Measurements from ENCODE around the gene PACSIN3. TPM values are rescaled to one million over a fixed set of nuclear protein-coding genes. Genes with fewer than 3 reads are reported as not detected.
"Not testable (repeated sequence)": the region's sequence is repeated elsewhere in the genome, so short reads cannot be mapped to it uniquely, and the experiment has no call there.

The PACSIN3 gene
- polyA plus RNA-seq (2013, experiment 1 of 2; ENCODE audit: insufficient read length) = 82.7 TPM
- 66.3 TPM for polyA plus RNA-seq (2013, experiment 2 of 2; ENCODE audit: insufficient read length)

DNA sequence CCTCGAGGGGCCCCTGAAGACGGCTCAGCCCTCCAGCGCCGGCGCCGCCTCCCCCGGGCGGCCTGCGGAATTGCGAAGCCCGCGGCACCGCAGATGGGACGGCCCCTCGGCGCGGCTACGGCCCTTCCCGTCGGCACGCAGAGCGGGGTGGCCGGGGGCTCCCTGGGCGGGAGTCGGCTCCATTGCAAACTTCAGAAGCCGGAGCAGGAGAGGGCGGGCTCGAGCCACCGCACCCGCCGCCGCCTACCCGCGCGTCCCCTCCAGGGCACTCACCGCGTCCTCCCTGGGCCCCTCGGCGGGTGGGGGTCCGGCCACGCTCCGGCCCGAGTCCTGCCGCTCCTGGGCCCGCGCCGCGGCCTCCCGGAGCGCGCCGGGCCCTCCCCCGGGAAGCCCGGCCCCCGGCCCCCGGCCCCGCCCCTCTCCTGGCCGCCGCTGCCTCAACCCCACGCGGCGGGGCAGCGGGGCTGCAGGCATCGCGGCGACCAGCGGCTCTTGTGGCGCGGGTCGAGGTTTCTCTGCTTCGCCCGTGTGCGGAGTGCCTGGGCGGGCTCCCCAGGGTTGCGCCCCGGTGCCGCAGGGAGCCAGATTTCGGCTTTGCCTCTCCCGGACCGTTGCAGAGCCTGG lies at the start of gene PACSIN3:
Gene PACSIN3 (minus strand): TSS at position 359 of the 624 bp plus-strand sequence. CDS start 3,707 bp downstream, outside the sequence.
- peak; percentile 66 for DNase-seq

DNA sequence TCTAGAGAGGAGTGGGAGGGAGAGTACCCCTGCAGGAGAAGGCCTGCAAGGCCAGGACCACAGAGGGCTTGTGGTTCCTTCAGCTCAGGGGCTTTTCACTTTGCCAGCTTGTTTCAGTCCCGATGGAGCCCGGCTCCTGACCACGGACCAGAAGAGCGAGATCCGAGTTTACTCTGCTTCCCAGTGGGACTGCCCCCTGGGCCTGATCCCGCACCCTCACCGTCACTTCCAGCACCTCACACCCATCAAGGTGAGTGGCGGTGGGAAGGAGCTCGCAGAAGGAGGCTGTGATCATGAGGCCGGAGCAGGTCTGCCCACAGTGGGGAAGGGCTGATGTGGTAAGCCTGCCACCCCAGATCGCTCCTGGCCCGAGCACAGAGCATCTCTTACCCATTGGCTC lies 48.9 kb upstream of the PACSIN3 start:
- DNase-seq = no peak

DNA sequence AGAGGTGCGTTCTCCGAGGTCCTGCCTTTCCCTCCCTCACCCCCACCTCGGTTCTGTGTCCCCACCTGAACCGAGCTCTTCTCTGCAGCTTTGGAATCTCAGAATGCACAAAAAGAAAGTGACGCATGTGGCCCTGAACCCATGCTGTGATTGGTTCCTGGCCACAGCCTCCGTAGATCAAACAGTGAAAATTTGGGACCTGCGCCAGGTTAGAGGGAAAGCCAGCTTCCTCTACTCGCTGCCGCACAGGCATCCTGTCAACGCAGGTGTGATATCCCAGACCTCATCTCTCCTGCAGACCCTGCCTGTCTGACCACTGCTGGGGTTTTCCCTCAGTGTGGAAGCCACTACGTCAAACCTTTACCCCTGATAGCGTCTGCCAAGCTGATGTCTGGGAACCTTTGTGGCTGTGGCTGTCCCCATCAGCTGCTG lies 48.5 kb upstream of the PACSIN3 start:
- DNase-seq = peak; percentile 55

DNA sequence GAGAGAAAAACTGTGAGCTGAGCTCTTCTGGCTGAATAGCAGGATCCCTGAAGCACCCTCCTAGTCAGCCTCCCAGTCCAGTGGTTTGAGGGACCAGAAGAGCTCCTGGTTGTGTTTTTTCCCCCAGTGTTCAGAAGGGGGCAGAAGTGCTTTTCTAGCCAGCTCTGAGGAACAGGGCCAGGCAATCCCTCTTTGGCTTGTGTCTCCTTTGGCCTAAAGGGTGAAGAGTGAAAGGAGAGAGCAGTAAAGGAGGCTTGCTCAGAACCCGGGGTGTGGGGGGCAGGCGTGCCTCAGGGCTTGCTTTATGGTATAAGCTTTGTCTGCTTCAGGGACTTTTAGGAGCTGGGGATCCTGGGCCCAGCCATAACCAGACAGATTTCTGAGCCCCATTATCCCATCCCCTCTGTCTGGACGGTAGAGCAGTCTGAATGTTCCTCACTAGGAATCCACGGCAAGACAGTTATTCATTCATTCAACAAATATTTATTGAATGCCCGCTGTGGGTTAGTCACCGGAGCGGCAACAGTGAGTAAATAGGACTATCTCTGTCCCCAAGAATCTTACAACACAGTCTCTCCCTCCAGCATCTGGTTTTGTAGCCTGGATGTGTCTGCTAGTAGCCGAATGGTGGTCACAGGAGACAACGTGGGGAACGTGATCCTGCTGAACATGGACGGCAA lies 47.9 kb upstream of the PACSIN3 start:
- peak; percentile 87 for DNase-seq

DNA sequence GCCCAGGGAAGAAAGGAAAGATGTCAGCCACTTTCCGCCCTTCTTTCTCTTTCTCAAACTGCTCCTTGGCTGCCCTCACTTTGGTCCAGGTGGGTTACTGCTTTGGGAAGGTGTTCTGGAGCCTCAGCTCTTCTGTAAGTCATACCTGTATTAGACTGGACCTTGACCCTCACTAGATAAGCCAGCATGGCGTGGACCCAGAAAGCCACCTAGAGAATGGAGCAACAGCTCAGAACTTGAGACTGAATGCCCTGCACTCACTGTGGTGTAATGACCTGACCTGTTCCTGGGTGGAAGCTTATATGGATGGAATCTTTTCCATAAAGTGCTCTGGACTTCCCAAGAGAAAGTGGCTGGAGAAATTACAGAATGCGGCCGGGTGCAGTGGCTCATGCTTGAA lies 46.8 kb upstream of the PACSIN3 start:
- DNase-seq = no peak

DNA sequence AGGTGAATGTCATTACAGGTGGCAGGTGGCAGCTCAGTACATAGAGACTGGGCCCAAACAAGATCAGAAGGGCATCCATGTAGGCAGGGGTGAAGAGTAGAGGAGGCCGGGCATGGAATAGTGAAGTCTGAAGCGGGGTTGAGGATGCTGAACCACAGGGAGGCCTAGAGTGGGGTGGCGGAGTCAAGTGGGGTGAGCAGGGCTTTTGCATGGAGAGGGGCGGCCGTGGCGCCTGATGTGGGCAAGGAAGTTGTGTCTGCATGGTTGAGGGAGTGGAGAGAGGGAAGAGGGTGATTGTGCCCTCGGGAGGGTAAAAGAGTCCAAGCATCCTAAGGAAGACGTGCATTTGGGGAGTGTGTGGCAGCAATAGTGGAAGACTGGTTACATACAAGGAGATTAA lies 42.9 kb upstream of the PACSIN3 start:
- DNase-seq = no peak

DNA sequence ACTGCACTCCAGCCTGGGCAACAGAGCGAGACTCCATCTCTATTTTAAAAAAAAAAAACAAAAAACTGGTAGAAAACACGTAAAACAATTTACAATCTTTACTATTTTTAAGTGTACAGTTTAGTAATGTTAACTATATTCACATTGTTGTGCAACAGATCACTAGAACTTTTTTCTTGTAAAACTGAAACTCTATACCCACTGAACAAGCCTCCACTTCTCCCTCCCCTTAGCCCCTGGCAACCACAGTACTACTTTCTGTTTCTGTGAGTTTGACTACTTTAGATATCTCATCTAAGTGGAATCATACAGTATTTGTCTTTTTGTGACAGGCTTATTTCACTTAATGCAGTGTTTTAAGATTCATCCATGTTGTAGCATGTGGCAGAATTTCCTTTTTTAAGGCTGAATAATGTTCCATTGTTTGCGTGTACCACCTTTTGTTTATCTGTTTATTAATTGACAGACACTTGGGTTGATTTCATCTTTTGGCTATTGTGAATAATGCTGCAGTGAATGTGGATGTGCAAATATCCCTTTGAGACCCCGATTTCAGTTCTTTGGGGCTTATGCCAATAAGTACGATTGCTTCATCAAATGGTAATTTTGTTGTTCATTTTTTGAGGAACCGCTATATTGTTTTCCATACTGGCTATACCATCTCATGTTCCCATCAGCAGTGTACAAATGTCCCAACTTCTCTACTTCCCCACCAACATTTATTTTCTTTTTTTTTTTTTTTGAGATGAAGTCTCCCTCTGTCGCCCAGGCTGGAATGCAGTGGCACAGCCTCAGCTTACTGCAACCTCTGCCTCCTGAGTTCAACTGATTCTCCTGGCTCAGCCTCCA lies 39.5 kb upstream of the PACSIN3 start:
- DNase-seq = no peak

DNA sequence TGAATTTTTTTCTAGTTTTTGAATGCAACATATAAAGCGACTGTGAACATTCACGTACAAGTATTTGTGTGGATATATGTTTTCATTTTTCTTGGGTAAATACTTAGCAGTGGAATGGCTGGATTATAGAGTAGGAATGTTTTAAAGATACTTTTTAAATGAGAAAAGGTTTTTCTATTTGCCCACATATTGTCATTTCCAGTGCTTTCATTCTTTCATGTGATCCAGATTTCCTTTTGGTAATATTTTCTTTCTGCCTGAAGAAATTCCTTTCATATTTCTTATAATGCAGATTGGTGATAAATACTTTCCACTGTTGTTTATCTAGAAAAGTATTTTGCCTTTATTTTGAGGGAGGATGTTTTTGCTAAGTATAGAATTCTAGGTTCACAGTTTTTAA lies 36.5 kb upstream of the PACSIN3 start:
- peak; percentile 75 for DNase-seq

DNA sequence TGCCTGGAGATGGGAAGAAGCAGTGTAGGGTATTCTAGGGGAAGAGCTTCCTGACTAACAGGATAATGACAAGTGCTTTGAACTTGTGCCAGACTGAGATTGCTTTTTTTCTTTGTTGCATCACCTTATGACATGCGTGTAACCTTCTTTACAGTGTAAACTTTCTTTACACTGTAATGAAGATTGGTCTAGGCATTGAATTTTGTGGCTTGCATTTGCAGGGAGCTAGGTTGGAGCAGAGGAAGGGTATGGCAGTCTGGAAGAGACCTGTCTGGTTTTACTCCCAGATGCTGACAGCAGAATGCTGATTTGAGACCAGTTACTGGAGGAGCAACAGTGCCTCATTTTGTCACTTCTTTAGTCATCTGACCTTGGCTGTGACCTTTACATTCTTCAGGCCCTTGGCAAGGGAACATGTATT lies 34.2 kb upstream of the PACSIN3 start:
- peak; percentile 76 for DNase-seq

DNA sequence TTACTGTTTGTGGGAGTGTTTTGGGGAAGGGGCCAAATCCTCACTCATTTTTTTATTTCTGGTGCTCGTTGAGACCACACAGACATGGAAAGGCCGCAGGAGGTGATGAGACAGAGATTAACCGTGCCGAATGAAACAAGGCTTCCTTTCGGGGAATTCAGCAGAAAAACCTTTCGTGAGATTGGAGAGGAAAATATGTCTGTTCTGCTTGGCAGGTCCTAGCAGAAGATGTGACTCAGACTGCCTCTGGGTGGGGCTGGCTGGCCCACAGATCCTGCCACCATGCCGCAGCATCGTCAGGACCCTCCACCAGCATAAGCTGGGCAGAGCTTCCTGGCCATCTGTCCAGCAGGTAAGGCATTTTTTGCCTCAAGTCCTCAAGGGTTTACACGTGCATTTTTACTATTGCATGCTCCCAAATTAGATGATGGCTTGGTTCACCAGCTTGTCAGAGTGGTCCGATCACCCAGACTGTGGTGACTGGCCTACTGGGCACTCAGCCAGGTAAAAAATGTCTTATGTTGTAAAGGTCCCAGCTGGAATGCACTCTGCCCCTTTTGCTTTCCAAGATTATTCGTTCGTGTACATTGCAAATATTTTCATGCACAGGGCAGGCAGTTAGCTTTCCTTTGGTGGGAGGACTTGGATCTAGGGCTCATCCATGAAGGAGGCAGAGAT lies 30.0 kb upstream of the PACSIN3 start:
- peak; percentile 94 for DNase-seq

DNA sequence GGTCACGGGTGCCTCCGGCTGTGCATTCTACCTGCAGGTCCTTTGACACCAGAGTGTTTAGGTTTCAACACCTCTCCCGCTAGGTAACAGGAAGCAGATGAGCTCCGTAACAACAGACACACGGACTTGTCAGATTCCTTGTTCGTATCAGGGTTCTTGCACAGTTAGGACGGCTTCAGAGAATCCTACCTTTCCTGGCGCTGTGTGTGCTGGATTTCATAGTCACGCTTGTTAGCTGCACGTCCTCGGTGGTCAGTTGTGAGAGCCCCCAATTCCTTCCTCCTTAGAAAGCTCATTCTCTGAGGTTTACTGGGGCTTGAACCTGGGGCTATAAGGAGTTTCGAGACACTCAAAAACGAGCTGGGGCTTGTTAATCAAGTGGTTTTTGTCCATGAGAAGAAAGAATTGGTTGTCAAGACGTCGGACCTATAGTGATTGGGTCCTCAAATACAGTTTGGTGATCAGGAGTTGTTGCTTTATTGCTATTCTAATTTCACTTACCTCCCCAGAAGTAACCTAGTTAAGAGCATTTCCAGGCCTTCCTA lies 29.2 kb upstream of the PACSIN3 start:
- DNase-seq = no peak

DNA sequence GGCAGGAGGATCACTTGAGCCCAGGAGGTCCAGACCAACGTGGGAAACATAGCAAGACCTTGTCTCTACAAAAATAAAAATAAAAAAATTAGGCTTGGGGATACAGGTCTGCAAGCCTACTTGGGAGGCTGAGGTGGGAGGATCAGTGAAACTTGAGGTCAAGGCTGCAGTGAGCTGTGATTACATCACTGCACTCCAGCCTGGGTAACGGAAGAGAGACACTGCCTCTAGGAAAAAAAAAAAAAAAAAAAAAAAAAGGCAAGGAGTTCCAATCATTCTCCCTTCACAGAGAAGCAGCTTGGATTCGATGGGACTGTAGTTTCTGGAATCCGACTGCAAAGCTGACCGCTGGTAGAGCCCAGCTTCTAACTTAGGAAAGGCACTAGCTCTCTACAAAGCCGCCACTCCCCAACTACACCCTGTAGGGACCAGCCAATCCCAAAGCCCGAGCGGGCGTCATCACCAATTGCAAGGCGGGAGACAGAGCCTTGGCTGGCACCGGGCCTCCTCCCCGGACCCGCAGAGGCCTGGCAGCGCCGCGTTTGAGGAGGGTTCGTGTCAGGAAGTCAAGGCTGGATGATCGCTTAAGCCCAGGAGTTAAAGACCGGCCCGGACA lies 27.8 kb upstream of the PACSIN3 start:
- DNase-seq = peak; percentile 92

DNA sequence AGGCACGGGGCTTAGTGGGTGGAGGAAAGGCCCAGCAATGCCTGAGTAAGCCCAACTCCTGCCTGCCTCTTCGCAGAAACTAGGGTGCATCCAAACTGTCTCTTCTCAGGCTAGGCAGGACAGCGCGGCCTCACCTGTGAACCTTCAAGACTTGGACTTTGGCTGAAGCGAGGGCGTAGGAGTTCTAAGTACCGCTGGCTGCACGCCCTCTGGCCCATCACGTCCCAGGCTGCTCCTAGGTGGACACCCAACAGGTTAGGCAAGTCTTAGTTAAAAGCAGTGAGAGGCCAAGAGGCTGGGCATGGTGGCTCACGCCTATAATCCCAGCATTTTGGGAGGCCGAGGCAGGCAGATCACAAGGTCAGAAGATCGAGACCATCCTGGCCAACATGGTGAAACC lies 26.7 kb upstream of the PACSIN3 start:
- no peak for DNase-seq

DNA sequence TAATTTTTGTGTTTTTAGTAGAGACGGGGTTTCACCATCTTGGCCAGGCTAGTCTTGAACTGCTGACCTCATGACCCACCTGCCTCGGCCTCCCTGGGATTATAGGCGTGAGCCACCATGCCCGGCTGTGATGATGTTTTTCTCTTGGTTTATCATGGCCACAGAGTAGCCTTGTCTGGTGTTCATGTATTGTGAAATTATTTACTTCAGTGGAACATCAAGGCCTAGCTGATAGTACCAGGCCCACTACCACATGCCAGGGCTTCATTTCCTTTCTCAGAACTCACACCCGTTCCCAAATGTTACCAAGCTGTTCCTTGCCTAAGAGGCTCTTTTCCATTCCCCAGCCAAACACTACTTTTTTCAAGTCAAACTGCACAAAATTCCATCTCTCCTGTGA lies 22.4 kb upstream of the PACSIN3 start:
- no peak for DNase-seq

DNA sequence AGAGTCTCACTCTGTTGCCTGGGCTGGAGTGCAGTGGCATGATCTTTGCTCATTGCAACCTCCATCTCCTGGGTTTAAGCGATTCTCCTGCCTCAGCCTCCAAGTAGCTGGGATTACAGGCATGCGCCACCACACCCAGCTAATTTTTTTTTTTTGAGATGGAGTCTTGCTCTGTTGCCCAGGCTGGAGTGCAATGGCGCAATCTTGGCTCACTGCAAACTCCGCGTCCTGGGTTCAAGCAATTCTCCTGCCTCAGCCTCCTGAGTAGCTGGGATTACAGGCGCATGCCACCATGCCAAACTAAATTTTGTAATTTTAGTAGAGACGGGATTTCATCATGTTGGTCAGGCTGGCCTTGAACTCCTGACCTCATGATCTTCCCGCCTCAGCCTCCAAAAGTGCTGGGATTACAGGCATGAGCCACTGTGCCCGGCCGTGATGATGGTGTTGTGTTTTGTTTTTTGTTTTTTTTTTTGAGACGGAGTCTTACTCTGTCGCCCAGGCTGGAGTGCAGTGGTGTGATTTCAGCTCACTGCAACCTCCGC lies 21.8 kb upstream of the PACSIN3 start:
- DNase-seq = not testable (repeated sequence)

DNA sequence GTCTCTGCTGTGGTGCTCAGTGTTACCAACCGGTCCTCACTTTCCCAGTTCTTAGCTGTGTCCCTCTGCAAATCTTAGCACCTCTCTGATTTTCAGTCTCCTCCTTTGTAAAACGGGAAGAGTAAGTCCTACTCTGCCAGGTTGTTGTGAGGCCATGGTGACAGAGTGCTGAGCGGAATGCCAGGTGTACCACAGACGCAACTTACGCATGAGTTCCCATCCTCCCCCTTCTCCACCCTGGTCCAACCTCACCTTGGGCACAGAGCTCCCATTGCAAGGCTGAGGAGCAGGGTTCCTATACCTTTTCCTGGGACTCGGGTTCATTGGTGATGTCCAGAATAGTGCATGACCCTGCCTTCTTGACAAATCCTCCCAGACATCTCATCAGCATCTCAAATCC lies 21.2 kb upstream of the PACSIN3 start:
- no peak for DNase-seq

DNA sequence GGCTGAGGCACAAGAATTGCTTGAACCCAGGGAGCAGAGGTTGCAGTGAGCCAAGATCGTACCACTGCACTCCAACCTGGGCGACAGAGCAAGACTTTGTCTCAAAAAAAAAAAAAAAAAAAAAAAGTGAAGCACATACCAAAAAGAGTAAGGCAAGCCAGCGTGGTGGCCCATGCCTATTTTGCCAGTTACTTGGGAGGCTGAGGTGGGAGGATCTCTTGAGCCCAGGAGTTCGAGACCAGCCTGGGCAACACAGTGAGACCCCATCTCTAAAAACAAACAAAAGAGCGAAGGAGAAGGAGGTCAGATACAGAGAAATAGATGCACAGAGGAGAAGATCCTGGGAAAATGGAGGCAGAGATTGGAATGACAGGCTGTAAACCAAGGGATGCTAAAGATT lies 20.3 kb upstream of the PACSIN3 start:
- not testable (repeated sequence) for DNase-seq

DNA sequence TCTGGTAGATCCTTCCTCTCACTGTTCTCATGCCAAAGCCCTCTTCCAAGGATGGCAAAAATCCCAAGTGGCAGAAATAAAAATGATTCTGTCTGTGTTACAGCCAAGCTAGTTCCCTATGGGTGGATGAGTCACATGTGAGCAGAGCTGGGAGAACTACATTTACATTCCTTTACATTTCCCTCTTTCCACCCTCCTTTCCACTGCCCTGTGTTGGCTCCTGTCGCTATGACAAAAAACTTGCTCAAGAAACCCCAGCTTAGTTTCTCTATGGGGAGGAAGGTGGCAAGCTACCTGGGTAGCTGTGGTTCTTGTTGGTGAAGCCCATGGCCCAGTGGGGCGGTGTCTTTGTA lies 18.4 kb upstream of the PACSIN3 start:
- DNase-seq = peak; percentile 93

DNA sequence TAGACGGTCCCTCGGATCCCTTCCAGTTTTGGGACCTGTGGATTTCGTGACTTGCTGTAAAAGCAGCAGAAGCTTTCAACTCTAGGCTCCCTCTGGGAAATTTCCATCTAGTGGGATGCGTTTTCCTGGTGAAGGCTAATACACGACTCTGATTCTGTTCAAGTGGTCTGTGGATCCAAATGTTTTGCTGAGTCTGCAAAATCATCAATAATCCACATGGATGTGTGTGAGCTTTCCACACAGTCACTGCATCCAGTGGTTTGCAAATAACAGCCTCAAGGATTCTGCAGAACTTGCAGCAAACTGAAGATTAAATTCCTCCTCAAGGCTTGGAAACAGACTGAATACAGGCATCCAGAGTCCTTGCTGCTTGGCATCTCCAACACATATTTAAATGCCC lies 16.3 kb upstream of the PACSIN3 start:
- DNase-seq = no peak

DNA sequence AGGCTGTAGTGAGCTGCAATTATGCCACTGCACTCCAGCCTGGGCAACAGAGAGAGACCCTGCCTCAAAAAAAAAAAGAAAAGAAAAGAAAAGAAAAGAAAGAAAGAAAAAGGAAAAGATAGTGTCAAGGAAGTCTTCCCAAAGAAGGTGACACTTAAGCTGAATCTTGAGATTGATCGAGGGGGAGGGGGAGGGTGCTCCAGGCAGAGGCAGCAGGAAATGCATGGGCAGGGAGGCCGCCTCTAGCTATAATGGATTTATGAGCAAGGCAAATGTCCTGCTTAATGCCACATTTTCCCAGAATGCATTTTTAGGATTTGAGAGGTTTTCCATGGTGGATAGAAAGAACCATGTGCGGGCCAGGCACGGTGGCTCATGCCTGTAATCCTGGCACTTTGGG lies 14.8 kb upstream of the PACSIN3 start:
- DNase-seq = no peak

DNA sequence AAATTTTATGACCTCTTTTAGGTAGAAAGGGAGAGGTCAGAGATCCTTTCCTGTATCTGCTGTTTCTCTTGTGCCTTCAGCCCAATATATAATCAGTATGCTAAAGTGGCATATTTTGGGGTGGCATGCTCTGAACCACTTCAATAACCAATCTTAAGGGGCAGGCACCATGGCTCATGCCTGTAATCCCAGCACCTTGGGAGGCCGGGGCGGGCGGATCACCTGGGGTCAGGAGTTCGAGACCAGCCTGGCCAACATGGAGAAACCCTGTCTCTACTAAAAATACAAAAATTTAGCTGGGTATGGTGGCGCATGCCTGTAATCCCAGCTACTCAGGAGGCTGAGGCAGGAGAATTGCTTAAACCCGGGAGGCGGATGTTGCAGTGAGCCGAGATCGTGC lies 11.9 kb upstream of the PACSIN3 start:
- not testable (repeated sequence) for DNase-seq

DNA sequence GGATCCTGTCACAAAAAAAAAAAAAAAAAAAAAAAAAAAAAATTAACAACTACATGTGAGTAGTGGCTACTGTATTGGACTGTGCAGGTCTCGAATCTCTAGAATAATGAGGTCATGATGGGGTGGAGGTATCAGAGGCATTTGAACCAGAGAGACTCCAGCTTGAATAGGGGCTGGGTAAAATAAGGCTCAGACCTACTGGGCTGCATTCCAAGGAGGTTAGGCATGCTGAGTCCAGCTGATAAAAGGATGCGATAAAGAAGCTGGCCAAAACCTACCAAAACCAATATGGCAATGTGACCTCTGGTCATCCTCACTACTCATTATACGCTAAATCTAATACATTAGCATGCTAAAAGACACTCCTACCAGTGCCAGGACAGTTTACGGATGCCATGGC lies 5.9 kb upstream of the PACSIN3 start:
- peak; percentile 21 for DNase-seq

Measured in fibroblast of skin of back (primary cell).